ENCODE results near the gene TMED9. TPM values are rescaled to one million over a fixed set of nuclear protein-coding genes. Genes with fewer than 3 reads are reported as not detected.

Gene TMED9
- polyA plus RNA-seq, 1 experiment: 307 TPM

DNA sequence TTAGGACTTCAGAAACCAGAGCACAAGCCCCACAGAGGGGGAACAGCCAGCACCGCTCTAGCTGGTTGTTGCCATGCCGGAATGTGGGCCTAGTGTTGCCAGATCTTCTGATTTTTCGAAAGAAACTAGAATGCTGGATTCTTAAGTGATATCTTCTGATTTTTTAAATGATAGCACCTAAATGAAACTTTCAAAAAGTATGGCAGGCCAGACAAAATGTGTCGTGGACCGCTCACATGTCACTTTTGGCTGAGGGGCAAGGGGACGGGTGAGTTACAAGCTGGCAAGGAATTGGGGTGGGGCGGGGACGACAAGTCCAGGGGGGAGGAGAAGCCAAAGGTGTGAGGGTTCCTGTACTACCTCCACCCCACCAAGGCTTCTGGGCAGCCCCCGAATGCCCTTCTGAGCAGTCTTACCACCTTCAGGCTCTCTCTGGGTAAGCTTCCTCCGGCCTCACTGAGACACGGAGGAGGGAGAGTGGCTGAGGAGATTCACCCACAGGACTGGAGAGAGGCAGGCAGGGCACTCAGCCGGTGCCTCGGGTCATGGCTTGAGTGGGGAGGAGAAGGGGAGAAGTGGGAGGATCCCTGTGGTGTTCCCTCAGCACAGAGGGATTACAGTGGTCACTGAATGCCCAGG, 18.2 kb downstream of the TMED9 start:
- DNase-seq (ENCODE audit: low read depth, low spot score): no peak
- Histone ChIP-seq H3K27me3 (ENCODE audit: control insufficient read depth, insufficient read depth, low read length) (no peaks in the 10 kb centered on the region), H3K9me3 (ENCODE audit: control insufficient read depth, insufficient read depth, low read length) (no peaks in the 10 kb centered on the region; the same call in 1 of the 2 replicates), H3K27ac (ENCODE audit: low read depth, low read length) (no peak overlapping the region), H3K4me3 (ENCODE audit: low read depth, low read length) (no peak overlapping the region)
- ChIA-PET POLR2A (no interaction called here), CTCF (no interaction called here)
- no peak for TF ChIP-seq CTCF (IDR thresholded peaks at IDR 0.05; ENCODE audit: low read depth, low read length)

- no peak for TF ChIP-seq CTCF (IDR thresholded peaks at IDR 0.05; ENCODE audit: low read depth, low read length)
- H3K4me3 ChIP-seq (ENCODE audit: low read depth, low read length): no peak overlapping the region
- no peak for DNase-seq (ENCODE audit: low read depth, low spot score)
- no peaks in the 10 kb centered on the region for H3K27me3 ChIP-seq (ENCODE audit: control insufficient read depth, insufficient read depth, low read length)
- ChIA-PET CTCF (no interaction called here), POLR2A (no interaction called here)
- H3K27ac ChIP-seq (ENCODE audit: low read depth, low read length): no peak overlapping the region
- H3K9me3 ChIP-seq (ENCODE audit: control insufficient read depth, insufficient read depth, low read length): no peaks in the 10 kb centered on the region; the same call in 1 of the 2 replicates
Observed at GRCh38 chr5:177610770-177611445, 18.9 kb downstream of the TMED9 start.

GRCh38 chr5:177611446-177612214, 19.6 kb downstream of the TMED9 start:
- Histone ChIP-seq H3K27ac (ENCODE audit: low read depth, low read length) (no peak overlapping the region), H3K27me3 (ENCODE audit: control insufficient read depth, insufficient read depth, low read length) (no peaks in the 10 kb centered on the region), H3K4me3 (ENCODE audit: low read depth, low read length) (no peak overlapping the region), H3K9me3 (ENCODE audit: control insufficient read depth, insufficient read depth, low read length) (no peaks in the 10 kb centered on the region; the same call in 1 of the 2 replicates)
- POLR2A ChIA-PET: no interaction called here
- CTCF ChIA-PET: no interaction called here
- no peak for TF ChIP-seq CTCF (IDR thresholded peaks at IDR 0.05; ENCODE audit: low read depth, low read length)
- DNase-seq (ENCODE audit: low read depth, low spot score): no peak

GRCh38 chr5:177612215-177612673, 20.2 kb downstream of the TMED9 start:
- ChIA-PET CTCF (no interaction called here), POLR2A (no interaction called here)
- Histone ChIP-seq H3K27ac (ENCODE audit: low read depth, low read length) (no peak overlapping the region), H3K27me3 (ENCODE audit: control insufficient read depth, insufficient read depth, low read length) (no peaks in the 10 kb centered on the region), H3K4me3 (ENCODE audit: low read depth, low read length) (no peak overlapping the region), H3K9me3 (ENCODE audit: control insufficient read depth, insufficient read depth, low read length) (no peaks in the 10 kb centered on the region; the same call in 1 of the 2 replicates)
- no peak for TF ChIP-seq CTCF (IDR thresholded peaks at IDR 0.05; ENCODE audit: low read depth, low read length)
- DNase-seq (ENCODE audit: low read depth, low spot score): no peak
